ENCODE results near the gene ATP1A4.

Gene ATP1A4

DNA sequence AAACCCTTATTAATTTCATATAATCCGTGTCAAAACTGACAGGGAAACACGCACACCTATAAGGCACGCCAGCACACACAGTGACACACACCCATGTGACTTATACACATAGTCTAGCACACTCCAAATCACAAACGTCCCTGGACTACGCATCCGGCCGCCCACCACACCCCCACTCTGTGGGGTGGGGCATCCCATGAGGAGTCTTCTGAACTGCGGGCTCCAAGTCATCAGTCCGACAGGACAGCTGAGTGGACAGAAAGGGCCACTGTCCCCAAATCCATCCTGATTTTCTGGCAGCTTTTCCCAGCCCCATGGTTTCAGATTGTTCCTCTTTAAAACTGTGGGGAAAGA is 54.6 kb downstream of the ATP1A4 start:
- DNase-seq (ENCODE audit: low read depth, low spot score), result no peak

DNA sequence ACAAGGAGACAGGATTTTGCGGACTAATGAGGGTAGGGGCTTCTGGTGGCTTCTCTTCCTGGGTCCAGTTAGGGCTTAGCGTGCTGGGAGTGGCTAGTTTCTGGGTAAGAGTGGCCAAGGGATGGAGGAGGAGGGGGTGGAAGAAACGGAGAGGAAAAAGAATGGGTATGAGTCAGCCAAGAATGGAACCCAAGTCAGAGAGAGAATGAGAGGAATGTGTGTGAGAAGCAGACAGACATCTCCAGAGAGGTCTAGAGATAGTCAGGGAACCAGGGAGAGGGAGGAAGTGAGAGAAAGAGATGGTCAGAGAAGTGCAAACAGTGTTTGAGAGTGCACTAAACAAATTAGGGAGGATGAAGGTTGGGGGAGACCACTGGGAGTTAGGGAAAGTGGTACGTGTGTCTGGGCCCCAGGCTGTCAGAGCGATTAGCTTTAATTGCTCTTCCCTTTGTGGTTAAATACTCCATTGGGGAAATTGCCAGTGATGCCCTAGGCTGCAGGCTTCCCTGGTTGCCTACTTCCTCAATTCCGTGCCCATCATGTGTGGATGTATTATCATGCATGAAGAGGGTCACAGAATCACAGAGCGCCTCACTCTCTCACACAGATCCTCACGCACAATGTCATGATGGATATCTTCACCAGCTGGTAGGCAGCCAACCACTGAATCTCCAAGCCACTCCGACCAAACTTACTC is 55.2 kb downstream of the ATP1A4 start:
- DNase-seq (ENCODE audit: low read depth, low spot score), result no peak

DNA sequence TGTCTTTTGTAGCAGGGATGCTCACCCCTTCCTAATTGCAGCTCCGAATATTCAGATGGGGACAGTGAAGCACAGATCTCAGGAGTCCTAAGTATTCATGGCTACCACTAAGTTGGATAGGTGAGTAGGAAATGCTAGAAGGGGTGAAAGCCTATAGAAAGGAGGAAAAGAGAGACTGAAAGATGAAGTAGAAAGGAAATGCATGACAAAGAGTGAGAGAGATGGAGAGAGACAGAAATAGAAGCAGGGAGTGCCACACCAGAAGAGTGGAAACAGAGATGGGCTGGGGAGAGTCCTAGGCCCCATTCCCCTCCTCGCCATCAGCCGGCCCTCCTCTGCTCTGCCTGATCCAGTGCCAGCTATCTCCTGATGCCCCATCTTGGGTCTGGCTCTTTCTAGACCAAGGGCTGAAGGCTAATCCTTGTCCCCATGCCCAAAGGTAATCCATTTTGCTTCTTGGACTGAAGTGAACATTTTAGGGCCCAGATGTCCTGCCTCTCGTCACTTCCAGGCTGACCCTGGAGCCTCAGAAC is 55.8 kb downstream of the ATP1A4 start:
- DNase-seq (ENCODE audit: low read depth, low spot score), result no peak

DNA sequence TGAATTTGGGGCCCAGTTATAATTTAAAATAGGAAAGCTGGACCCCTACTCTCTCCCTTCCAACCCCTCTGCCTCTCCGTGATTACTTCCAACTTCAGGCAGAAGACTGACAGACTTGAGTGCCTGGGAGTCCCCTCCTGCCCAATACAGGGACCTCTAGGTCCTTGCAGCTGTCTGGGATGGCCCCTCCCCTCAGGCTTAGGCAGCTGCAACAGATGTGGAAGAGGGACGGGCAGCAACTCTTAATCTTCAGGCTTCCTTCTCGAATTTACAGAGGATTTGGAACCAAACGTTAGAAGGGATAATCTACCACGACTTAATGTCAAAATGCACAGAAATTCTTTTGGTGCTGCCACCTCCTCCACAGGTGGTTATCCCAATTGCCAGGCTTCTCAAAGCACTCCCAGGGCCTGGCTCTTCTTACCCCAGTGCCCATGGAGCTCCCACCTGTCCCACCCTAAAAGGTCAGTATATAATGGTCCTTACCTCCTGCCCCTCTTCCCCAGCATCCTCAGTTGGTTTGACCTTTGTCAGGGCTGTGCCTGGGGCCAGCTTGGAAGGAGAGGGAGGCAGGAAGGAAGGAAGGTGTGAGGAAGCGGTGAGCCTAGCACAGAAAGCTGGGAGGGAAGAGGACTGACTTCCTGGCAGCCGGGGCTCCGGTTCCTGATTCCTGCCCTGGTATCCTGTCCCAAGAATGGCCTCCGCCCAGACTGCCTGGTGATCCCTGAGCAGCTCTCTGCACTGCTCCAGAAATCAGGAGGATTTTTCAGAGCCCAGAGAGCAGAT is 56.6 kb downstream of the ATP1A4 start:
- no peak for DNase-seq (ENCODE audit: low read depth, low spot score)

DNA sequence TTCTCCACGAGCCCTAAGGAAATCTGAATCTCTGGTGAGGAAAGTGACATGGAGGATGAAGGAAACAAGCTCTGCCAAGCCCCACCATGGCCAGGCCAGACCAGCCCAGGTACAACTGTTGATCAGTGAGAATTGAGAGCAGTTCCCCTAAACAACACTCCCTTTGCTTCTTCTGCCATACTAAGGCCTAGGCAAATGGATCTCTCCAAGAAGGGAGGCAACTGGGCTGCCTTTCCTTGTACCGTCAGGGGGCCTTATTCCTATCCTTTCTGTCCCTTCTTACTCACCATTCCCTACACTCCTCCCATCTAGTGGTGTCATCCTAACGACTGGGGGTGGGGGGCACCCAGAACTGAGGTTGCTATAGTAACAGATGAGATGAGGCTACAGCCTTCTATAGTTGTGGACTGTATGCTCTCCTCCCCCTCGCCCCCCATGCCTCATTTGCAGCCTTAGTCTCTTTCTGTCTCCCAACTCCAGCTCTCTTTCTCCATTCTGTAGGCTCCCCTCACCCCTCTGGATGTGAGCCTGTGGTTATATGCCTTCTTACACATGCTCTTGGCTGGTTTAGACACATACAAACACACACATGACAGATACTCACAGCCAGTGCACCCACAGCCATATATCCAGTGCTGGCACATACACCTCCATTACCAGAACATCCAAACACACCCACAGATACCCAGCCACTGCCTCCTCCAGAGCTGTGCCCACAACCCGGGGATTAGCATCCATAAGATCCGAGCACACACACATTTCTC is 57.3 kb downstream of the ATP1A4 start:
- no peak for DNase-seq (ENCODE audit: low read depth, low spot score)

DNA sequence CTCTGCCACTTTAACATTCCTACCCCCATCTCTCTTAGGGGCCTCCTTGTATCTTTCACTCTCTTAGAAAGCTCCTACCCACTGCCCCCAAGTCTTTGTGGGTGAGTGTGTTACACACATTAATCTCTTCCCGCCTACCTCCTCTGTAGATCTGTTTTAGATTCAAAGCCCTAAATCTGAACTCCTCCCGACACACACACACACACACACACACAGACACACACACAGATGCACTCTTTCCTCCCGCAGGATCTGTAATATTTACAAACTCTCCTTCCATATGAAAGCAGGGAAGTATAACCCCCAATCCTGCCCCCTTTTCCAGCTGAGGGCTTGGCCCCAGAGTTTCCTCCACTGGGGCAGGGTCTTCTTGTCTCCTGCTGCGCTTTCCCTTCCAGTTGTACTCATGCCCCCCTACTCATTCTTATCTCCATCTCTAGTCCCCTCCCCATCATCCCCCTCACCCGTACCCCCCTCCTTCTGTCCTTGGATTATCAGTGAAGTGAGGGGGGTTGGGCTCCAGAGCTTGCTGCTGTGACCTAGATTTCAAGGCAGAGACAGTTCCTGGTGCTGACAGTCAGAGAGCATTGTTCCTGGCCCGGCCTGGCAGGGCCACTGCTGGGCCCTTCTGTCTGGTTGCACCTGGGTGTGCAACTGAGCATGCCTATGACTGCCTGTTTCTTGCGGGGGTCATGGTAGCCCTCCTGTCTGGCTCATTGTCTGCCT is 58.1 kb downstream of the ATP1A4 start:
- DNase-seq (ENCODE audit: low read depth, low spot score), result no peak

DNA sequence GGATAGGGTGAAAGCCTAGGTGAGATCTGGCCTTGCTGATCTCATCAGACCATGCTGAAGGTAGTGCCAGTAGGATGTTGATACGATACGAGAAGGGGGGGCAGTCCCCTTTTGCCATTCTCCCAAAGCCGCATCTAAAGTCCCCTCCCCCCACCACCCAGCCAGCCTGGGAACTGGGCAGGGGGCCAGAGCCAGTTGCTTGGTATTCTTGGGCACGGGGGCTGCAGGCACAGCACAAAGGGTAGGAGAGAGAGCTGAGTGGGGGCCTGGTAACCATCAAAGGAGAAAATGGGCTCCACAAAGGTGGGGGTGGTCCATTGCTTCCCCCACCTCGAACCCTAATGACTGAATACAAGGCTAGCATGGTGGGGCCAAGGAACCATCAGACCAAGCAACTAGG is 59.2 kb downstream of the ATP1A4 start:
- no peak for DNase-seq (ENCODE audit: low read depth, low spot score)

DNA sequence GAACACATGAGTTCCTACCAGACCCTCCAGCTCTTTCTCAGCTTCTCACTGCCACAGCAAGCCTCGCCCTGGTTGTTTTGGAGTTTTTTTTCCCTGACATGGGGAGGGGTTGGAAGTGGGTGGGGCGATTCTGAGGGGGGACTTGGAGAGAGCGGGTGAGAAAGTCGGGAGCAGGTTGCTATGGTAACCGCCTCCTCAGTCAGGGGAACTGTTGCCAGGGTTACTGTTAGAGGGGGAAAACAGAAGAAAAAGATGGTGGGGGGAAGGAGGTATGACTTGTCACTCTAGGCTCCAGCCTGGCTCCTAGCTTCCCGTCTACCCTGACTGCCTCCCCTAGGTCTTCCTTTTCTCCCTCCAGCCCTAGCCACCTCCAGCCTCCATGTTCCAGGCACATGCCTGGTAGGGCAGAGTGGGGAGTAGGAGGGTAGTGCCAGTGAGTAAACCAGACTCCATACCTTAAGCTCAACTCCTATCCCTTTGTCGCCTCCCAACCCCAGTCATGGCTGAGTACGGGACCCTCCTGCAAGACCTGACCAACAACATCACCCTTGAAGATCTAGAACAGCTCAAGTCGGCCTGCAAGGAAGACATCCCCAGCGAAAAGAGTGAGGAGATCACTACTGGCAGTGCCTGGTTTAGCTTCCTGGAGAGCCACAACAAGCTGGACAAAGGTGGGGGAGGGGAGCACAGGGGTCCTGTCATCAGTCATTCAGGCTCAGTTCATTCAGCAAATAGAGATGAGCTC is 59.8 kb downstream of the ATP1A4 start:
- DNase-seq (ENCODE audit: low read depth, low spot score), result no peak

DNA sequence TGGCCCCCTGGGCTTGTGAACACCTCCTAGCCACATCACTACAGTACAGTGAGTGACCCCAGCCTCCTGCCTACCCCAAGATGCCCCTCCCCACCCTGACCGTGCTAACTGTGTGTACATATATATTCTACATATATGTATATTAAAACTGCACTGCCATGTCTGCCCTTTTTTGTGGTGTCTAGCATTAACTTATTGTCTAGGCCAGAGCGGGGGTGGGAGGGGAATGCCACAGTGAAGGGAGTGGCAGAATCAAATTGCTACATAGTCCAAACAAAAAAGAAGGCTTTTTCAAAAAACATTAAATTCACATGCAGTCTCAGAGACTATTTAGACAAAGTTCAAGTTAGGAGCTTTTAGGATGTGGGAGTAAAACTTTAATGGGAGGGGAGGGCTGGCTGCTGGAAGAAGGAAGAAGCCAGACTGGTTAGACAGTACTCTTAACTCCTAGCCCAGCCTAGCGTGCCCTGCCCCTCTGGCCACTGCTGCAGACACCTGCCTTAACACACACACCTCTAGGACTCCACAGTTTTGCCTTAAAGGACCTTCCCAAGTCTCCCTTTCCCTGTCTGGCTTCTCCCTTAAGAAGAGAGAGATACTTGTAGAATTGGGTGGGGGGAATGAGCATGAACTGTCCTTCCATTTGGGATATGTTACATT is 63.2 kb downstream of the ATP1A4 start:
- DNase-seq (ENCODE audit: low read depth, low spot score), result no peak

DNA sequence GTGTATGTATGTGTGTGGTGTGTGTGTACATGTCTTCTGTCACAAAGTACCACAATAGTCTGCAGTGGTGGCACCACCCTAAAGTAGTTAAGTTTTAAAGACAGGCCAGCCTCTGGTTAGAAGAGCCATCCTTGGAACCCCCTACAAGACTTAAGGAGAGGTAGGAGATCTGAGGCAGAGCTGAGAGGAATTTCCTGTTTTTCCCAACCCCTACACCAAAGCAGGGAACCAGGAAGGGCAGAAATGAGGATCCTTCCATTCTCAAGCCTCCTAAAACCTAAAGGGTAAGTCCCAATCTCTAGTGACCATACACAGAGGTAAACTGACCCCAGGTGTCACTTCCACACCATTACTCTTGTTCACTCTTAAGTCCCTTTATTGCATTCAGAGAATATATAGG is 64.9 kb downstream of the ATP1A4 start:
- DNase-seq (ENCODE audit: low read depth, low spot score), result no peak

DNA sequence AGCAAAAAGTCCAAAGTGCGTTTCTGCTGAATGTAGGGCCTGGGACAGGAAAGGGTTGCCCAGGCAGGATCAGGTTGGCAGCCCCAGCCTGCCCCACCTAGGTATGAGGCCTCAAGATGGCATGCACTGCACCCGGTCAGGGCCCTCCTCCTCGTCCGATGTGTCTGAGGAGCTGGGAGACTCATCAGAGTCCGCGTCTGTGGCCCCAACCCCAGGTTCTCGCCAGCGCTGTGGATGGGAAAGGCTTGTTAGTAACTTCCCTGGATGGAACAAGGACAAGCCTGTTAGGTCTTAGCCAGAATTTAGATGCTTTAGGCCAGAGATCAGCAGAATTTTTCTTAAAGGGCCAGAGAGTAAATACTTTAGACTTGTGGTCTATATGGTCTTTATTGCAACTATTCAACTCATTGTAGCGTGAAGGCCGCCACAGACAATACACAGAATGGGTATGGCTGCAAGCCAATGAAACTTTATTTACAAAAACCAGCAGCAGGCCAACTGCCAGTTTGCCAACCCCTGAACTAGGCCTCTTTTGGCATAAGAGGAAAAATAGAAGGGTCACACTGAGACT is 66.2 kb downstream of the ATP1A4 start:
- DNase-seq (ENCODE audit: low read depth, low spot score), result no peak

DNA sequence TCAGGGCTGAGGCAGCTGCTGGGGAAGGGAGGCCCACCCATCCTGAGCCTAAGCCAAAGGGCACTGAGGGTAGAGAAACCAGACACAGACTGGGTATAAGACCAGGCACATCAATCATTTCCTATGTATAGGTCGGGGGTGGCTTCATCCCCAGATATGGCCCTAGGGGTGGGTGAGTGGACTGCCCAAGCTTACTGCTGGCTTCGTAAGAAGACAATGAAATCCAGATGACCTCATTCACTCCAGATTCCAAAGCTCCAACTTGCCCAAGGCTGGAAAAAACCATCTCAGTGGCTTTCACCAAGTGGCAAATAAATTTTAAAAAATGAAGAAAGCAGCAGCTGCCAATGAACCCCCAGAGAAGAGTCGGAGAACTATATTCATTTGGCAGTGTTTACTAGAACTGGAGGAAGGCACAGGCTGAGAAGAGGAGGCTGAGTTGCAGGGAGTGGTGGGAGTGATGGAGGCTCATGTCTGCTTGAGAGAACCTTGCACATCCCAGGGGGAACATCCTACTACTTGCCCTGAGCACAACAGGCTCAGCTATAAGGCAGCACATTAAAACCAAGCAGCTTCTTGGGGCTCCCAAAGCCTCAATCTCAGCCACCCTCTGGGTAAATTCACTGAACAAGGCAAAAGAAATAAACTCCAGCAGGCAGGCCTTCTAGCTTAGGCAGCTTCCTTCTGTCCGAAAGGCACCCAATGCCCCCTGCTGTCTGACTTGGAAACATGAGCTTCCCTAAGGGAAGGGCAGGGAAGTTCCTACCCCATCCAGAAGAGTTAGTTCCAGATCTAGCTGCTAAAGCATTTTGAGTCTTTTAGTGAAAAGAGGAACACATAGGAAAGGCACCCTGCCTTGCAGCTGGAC is 67.9 kb downstream of the ATP1A4 start:
- DNase-seq (ENCODE audit: low read depth, low spot score), result no peak

DNA sequence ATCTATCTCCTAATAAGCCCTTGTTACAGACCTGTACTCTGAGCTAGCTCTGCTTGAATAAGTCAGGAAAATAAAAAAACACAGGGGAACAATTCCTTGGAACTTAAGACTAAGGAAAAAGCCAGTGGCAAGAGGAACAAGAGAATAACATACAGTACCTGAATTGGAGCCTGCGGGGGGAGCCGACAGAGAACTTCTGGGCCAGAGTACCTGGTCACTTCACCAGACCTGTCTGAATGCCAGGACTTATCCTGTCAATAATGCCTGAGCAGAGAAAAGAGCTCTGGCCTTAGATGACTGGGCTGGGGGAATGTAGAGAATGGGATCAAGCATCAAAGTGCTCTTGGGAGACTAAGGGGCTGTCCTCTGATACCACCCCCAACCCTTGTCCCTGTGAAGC is 68.9 kb downstream of the ATP1A4 start:
- no peak for DNase-seq (ENCODE audit: low read depth, low spot score)

DNA sequence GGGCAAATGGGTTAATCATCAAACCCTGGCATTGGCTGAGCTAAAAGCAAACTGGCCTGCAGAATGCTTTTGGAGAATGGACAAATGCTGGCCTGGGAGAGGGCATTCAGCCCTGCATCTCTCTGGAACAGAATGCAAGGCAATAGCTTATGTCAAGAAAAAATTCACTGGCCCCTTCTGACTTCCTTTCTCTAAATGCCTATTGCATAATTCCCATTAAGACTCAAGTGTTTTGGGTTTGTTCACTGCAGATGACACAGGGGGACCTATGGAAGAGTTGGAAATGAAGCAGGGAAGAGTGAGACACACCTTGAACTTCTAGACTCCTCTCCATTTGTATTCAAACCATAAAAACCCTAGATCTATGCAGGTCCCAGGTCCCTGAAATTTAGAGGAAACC is 69.7 kb downstream of the ATP1A4 start:
- no peak for DNase-seq (ENCODE audit: low read depth, low spot score)

DNA sequence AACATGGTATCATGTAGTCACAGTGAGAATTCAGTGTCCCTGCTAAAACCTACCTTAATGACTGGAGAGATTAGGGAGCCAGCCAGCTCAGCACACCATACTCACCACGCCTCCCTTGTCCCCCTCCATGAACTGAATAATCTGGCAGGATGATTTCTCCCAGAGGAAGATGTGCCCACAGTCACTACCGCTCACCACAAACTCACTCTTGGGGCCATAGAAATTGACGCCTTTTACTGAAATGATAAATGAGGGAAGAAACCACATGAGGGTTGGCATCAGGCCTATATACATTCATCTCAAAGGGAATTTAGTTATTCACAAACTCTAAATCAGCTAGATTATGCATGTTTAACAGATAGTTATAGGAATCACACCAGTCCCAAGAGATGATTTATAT is 71.1 kb downstream of the ATP1A4 start:
- DNase-seq (ENCODE audit: low read depth, low spot score), result no peak

DNA sequence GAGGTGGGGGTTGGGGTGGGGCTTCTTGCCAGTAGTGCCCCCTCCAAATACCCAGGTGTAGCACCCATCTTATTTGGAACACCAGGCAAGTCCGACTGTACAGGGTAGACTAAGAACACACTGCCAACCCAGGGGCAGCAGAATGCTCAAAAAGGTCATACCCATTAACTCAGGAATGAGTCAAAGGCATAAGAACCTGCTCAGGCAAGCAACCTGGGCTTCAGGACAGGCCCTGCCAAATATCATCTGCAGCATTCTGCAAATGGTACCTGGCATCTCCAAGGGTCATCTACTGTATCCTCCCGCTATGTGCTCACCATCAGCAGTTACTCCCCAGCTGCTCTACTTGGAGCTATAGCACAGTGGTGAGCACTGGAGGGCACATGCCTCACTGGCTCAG is 73.2 kb downstream of the ATP1A4 start:
- no peak for DNase-seq (ENCODE audit: low read depth, low spot score)

DNA sequence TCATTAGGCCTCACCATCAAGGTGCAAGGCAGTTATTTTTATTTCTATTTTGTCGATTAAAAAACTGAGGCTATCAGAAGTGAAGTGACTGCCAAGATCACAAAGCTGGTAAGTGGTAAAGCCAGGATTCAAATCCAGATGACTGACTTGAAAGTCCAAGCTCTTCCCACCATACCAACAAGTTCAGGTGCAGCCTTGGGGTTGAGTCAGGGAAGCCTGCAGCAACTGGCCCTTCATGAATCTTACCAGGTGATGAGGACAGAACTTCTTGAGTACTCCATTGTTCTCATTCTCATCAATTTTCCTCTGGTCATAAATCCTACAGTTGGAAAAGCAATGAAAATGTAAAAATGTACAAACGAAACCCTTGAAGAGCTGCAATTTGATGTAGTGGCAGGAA is 73.9 kb downstream of the ATP1A4 start:
- DNase-seq (ENCODE audit: low read depth, low spot score), result no peak

DNA sequence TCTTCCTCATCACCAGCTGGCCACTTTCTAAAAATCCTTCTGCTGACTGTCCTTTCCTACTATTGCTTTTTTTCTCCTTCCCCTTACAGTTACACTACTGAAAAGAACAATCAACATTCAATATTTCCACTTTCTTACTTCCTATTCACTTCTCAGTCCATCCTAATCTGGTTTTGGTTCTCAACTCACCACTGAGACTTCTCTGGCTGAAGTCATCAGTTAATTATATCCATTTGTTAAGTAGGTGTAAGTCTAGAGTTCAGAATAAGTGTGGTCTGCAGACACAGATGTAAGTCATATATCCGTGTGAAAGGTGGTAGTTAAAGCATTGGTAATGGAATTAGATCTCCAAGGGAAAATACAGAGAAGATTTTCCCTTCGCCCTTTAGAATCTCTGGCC is 75.2 kb downstream of the ATP1A4 start:
- no peak for DNase-seq (ENCODE audit: low read depth, low spot score)

DNA sequence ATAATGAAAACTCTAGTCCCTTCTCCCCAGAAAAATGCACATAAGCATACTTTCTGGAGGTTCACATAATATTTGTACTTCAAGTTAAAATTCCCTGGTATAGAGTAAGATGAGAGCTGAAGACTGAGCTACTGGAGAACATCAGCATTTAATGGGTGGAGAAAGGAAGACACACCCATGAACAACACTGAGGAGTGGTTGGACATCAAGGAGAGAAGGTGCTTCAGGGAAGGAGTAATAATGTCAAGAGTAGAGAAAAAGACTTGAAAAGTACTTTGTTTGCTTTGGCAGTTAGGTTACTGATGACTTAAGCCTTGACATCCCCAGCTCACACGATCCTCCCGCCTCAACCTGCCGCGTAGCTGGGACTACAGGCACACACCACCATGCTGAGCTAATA is 75.6 kb downstream of the ATP1A4 start:
- DNase-seq (ENCODE audit: low read depth, low spot score), result no peak

Data from activated CD4-positive, CD25-positive, alpha-beta regulatory T cell treated with anti-CD3 and anti-CD28 coated beads, Interleukin-2, amount 50 U/mL, for 16 hours (primary cell).